ENCODE measurements around the gene RSBN1L. TPM values are rescaled to one million over a fixed set of nuclear protein-coding genes. Genes with fewer than 3 reads are reported as not detected.
A peak's percentile ranks its signal among the peaks of the same experiment; 100 is the strongest.
"Not testable (repeated sequence)": the region's sequence is repeated elsewhere in the genome, so short reads cannot be mapped to it uniquely, and the experiment has no call there.

The RSBN1L gene
- total RNA-seq, 2 experiments from 2014 or later, result 21.7 to 21.8 TPM

DNA sequence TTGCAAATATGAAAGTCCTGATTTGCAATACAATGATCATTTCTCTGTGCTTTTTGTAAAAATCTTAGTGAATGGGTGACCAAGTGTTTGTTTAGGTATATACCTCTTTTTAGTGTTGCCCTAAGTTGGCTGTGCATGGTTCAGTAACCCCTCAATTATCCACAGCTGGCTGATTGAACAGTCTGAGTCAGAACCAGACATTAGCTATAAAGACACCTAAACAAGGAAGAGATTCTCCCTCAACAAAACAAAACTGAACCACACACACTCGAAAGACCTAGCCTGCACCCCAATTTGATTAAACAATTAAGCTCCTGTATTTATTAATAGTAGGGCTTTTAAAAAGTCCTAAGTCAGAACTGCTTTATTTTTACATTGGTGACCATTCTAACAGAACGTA, 2.8 kb downstream of the RSBN1L start:
- H3K9me3 Mint-ChIP-seq, result peaks cover 3% of the 10 kb centered on the region
- H3K36me3 Mint-ChIP-seq, result peaks cover 32% of the 10 kb centered on the region
- H3K27ac Mint-ChIP-seq, result no peak overlapping the region
- peaks cover 45% of the 10 kb centered on the region for H3K4me1 Mint-ChIP-seq
- peak overlapping the region; percentile 59 for H3K4me3 Mint-ChIP-seq
- DNase-seq, result no peak
- H3K27me3 Mint-ChIP-seq, result no peaks in the 10 kb centered on the region

DNA sequence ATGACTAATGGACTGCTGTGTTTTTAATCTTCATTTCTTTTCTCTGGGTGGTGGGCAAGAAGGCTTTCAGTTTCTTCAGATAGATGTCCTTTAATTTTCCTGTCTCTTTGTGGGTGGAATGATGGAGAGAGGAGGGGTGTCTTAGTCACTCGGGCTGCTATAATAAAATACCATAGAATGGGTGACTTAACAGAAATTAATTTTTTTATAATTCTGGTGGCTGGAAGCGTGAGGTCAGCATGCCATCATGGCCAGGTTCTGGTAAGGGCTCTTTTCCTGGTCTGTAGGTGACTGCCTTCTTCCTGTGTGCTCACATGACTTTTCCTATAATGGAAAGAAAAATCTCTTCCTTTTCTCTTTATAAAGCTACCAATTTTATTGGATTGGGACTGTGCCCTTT, 6.3 kb downstream of the RSBN1L start:
- Mint-ChIP-seq H3K4me1 (peaks cover 45% of the 10 kb centered on the region), H3K27me3 (no peaks in the 10 kb centered on the region), H3K36me3 (peaks cover 38% of the 10 kb centered on the region), H3K4me3 (peak overlapping the region; percentile 1), H3K9me3 (peaks cover 3% of the 10 kb centered on the region), H3K27ac (peak overlapping the region; percentile 26)
- DNase-seq, result no peak

DNA sequence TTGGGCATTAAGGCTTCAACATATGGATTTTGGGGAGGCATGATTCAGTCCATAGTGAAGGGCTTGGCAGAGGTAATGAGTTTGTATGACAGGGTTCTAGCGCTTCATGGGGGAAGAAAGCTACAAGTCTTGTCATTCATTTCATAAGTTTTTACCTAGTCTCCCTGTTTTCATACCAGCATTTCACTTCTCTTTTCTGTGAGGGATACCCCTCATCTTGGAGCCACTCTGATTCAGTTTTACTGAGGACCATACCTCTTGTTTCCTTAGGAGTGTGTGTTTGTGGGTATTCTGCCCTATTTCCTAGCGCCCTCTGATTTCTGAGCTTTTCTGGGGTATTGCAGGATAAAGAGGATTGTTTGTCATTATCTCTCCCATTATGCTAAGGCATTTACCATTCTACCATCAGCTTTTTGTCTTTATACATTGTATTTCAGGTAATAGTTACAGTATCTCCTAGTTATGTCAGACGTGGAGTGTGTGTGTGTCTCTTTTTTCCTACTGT, 6.8 kb downstream of the RSBN1L start:
- H3K27me3 Mint-ChIP-seq, result no peaks in the 10 kb centered on the region
- peaks cover 43% of the 10 kb centered on the region for H3K4me1 Mint-ChIP-seq
- peaks cover 3% of the 10 kb centered on the region for H3K9me3 Mint-ChIP-seq
- H3K4me3 Mint-ChIP-seq, result no peak overlapping the region
- H3K27ac Mint-ChIP-seq, result no peak overlapping the region
- DNase-seq, result no peak
- H3K36me3 Mint-ChIP-seq, result peaks cover 39% of the 10 kb centered on the region

DNA sequence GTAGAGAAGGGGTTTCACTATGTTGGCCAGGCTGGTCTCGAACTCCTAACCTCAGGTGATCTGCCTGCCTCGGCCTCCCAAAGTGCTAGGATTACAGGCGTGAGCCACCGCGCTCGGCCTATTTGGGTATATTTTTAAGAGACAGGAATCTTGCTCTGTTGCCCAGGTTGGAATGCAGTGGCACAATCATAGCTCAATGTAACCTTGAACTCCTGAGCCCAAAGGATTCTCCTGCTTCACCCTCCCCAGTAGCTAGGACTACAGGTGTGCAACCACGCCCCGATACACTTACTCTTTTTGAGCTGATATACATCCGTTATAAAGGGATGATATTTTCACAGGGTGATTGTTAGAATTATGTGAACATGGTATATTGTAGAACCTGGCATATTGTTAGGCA, 7.4 kb downstream of the RSBN1L start:
- H3K4me3 Mint-ChIP-seq, DNase-seq, H3K27ac Mint-ChIP-seq, H3K27me3 Mint-ChIP-seq, H3K9me3 Mint-ChIP-seq: not testable (repeated sequence)
- Mint-ChIP-seq H3K4me1 (peaks cover 43% of the 10 kb centered on the region), H3K36me3 (peaks cover 40% of the 10 kb centered on the region)

DNA sequence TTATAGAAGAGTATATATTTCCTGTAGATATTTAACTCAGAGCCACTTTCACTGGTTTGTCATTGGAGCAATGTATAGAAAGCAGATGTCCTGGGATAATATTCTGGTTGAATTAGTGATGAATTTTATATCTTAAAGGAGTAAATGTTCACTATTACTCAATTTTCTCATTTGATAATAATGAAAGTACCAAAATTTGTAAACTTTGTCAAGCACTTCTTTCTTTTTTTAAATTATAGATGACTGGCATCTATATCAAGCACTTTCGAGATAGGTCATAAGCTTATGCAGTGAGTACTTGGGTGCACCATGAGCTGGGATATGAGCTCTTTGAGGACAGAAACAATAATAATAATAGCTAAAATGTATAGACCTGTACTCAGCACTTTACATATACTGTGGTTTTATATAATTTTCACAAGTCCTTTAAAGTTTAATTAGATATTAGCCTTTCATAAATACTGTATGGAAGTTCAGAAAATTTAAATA, 11.3 kb downstream of the RSBN1L start:
- Mint-ChIP-seq H3K27me3 (no peaks in the 10 kb centered on the region), H3K27ac (no peak overlapping the region), H3K9me3 (no peaks in the 10 kb centered on the region), H3K4me1 (peaks cover 37% of the 10 kb centered on the region), H3K4me3 (no peak overlapping the region), H3K36me3 (peaks cover 37% of the 10 kb centered on the region)
- DNase-seq, result no peak

DNA sequence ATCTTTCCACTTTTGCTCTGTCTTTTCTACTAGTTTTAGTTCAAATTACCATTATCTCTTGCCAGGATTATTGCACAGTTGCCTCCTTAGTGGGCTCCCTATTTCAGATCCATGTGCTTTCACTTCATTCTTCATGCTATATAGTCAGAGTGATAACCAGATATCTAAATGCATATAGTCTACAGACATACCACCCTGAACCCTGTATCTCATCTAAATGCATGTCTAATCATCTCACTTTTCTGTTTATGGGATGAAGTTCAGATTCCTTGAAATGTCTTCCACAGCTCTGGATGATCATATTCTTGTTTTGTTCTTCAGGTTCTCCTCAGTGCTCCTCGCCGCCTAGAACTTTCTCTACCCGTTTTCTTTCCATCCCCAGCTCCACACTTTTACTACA, 13.8 kb downstream of the RSBN1L start:
- Mint-ChIP-seq H3K4me1 (peaks cover 36% of the 10 kb centered on the region), H3K27me3 (no peaks in the 10 kb centered on the region), H3K4me3 (no peak overlapping the region), H3K27ac (no peak overlapping the region), H3K36me3 (peaks cover 44% of the 10 kb centered on the region), H3K9me3 (no peaks in the 10 kb centered on the region)
- DNase-seq, result no peak

DNA sequence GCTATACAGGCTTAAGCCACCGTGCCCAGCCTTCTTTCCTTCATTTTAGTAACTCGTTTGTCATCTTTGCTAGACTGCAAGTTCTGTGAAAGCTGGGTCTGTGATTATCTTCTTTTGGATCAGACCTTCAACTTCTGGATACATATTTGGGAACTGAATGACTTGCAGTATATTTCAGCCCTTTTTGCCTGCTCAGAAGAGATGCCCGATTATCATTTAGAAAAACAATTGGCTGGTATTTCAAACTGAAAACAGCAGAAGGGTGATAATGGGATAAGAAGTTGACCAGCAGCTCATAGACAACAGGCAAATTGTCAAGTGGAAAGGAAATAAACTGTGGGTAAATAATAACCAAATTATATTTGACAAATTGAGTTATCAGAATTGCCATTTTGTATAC, 14.6 kb downstream of the RSBN1L start:
- Mint-ChIP-seq H3K27ac (no peak overlapping the region), H3K9me3 (no peaks in the 10 kb centered on the region), H3K4me3 (no peak overlapping the region), H3K27me3 (no peaks in the 10 kb centered on the region), H3K4me1 (peaks cover 41% of the 10 kb centered on the region), H3K36me3 (peaks cover 46% of the 10 kb centered on the region)
- DNase-seq, result no peak

DNA sequence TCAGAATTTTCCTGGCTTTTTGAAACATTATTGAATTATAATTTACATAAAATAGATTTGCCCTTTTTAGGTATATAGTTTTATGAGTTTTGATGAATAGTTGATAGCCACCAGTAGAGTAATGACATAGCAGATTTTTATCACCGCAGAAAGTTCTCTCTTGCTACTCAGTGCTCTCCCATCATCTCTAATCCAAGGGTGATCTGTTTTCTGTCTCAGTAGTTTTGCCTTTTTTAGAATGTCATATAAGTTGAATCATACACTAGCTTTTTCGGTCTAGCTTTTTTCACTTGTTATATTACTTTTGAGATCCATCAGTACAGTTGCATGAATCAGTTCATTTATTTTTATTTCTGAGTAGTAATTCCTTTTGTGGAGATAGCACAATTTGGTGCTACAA, 17.9 kb downstream of the RSBN1L start:
- Mint-ChIP-seq H3K4me1 (peaks cover 45% of the 10 kb centered on the region), H3K4me3 (no peak overlapping the region), H3K27ac (no peak overlapping the region), H3K9me3 (no peaks in the 10 kb centered on the region), H3K27me3 (no peaks in the 10 kb centered on the region), H3K36me3 (peaks cover 46% of the 10 kb centered on the region)
- DNase-seq, result no peak

DNA sequence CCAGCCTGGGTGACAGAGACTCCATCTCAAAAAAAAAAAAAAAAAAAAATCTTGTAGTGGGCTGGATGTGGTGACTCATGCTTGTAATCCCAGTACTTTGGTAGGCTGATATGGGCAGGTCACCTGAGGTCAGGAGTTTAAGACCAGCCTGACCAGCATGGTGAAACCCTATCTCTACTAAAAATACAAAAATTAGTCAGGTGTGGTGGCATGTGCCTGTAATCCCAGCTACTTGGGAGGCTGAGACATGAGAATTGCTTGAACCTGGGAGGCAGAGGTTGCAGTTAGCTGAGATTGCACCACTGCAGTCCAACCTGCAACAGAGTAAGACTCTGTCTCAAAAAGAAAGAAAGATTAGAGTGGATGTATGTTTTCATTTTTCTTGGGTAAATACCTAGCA, 18.7 kb downstream of the RSBN1L start:
- not testable (repeated sequence) for H3K27me3 Mint-ChIP-seq, DNase-seq, H3K27ac Mint-ChIP-seq, H3K9me3 Mint-ChIP-seq, H3K4me3 Mint-ChIP-seq
- peaks cover 46% of the 10 kb centered on the region for H3K4me1 Mint-ChIP-seq
- H3K36me3 Mint-ChIP-seq, result peaks cover 44% of the 10 kb centered on the region

DNA sequence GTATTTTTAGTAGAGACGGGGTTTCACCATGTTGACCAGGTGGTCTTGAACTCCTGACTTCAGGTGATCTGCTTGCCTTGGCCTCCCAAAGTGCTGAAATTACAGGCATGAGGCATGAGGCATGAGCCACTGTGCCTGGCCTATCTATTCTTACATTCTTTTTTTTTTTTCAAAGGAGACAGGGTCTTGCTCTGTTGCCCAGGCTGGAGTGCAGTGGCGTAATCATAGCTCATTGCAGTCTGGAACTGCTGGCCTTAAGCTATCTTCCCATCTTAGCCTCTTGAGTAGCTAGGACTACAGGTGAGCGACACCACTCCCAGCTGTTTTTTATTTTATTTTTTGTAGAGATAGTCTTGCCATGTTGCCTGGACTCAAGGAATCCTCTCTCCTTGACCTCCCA, 20.5 kb downstream of the RSBN1L start:
- Mint-ChIP-seq H3K4me3 (no peak overlapping the region), H3K9me3 (no peaks in the 10 kb centered on the region), H3K36me3 (peaks cover 34% of the 10 kb centered on the region), H3K4me1 (peaks cover 37% of the 10 kb centered on the region), H3K27me3 (no peaks in the 10 kb centered on the region), H3K27ac (no peak overlapping the region)
- DNase-seq, result no peak

DNA sequence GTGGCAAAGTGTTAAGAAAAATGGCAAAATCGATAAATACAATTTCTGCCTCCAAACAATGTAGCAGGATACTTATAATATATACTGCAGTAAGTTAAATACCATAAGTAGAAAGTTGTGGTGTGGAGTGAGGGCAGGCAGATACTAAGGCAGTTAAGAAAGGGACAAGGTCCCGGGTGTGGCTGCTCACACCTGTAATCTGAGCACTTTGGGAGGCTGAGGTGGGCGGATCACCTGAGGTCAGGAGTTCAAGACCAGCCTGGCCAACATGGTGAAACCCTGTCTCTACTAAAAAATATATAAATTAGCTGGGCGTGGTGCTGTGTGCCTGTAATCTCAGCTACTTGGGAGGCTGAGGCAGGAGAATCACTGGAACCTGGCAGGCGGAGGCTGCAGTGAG, 21.3 kb downstream of the RSBN1L start:
- not testable (repeated sequence) for H3K27ac Mint-ChIP-seq, H3K27me3 Mint-ChIP-seq, H3K4me3 Mint-ChIP-seq, DNase-seq, H3K9me3 Mint-ChIP-seq
- peaks cover 35% of the 10 kb centered on the region for H3K4me1 Mint-ChIP-seq
- peaks cover 31% of the 10 kb centered on the region for H3K36me3 Mint-ChIP-seq

DNA sequence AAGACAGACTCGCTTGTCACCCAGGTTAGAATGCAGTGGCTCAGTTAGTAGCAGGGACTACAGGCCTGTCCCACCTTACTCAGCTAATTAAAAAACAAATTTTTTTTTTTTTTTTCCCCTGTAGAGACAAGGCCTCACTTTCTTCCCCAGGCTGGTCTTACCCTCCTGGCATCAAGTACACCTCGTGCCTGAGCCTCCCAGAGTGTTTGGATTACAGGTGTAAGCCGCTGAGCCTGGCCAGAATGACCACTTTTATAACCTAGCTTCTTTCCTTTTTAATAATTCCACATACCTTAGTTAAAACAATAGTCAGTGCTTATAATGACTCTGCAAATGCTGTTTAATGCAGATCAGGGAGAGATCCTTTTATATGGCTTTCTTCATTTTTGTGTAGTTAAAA, 31.3 kb downstream of the RSBN1L start:
- Mint-ChIP-seq H3K27me3 (no peaks in the 10 kb centered on the region), H3K27ac (no peak overlapping the region), H3K9me3 (no peaks in the 10 kb centered on the region), H3K4me3 (no peak overlapping the region), H3K4me1 (peaks cover 32% of the 10 kb centered on the region), H3K36me3 (peaks cover 8% of the 10 kb centered on the region)
- DNase-seq, result no peak

DNA sequence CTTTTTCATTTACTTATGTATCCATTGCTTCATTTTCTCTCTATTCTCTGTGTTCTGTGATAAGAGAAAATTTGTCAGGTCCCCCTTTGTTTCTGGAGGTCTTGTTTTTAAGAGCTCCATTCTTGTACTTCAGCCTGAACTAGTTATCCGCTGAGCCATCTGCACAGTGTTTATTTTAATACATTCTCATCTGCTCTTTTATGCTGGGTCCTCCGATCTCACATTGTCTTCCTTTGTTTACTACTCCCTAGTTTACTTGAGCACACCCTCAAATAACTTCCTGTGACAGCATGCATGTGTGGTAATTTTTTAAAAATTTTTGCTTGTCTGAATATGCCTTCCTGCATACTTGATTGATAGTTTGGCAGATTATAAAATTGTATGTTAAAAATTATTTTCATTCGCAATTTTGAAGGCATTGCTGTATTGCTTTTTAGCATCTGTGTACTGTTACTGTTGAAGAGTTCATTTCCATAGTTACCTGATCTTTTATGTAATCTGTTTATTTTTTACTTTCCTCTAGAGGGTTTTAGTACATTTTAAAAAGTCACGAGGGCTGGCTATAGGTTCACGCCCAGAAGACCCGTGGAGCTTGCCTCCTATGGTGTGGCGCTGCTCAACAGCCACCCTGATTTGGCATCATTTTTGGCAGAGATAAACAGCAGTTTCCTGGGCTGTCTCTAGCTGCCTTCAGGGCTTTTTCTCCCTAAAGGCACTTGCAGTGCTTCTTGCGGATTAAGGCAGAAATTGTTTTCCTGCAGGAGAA, 31.9 kb downstream of the RSBN1L start:
- no peak overlapping the region for H3K27ac Mint-ChIP-seq
- no peak for DNase-seq
- no peak overlapping the region for H3K4me3 Mint-ChIP-seq
- H3K4me1 Mint-ChIP-seq, result peaks cover 36% of the 10 kb centered on the region
- H3K27me3 Mint-ChIP-seq, result no peaks in the 10 kb centered on the region
- no peaks in the 10 kb centered on the region for H3K9me3 Mint-ChIP-seq
- peaks cover 8% of the 10 kb centered on the region for H3K36me3 Mint-ChIP-seq

DNA sequence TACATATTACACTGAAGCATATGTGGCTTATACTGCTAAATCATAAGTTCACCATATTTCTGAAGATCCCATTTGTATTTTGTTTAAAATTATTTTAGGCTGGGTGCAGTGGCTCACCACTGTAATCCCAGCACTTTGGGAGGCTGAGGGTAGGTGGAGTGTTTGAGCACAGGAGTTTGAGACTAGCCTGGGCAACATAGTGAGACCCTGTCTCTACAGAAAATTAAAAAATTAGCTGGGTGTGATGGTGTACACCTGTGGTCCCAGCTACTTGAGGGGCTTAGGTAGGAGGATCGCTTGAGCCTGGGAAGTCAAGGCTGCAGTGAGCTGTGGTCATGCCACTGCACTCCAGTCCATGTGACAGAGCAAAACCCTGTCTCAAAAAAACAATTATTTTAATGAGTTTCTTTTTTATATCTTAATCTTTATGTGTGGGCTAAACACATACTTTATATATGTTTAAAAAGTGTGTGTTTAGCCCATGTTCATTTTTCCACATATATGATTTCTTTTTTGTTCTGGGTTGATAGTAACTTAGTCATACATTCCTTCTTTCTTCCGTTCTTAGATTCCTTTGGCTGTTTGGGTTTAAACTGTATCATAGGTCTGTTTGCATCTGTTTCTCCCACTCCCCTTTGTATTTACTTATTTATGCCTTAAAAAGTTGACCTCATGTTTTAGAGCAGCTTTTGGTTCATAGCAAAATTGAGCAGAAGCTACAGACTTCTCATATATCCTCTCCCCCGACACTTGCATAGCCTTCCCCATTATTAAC, 33.5 kb downstream of the RSBN1L start:
- Mint-ChIP-seq H3K27me3 (no peaks in the 10 kb centered on the region), H3K4me1 (peaks cover 42% of the 10 kb centered on the region), H3K4me3 (no peak overlapping the region), H3K27ac (no peak overlapping the region), H3K9me3 (no peaks in the 10 kb centered on the region), H3K36me3 (peaks cover 8% of the 10 kb centered on the region)
- DNase-seq, result no peak

DNA sequence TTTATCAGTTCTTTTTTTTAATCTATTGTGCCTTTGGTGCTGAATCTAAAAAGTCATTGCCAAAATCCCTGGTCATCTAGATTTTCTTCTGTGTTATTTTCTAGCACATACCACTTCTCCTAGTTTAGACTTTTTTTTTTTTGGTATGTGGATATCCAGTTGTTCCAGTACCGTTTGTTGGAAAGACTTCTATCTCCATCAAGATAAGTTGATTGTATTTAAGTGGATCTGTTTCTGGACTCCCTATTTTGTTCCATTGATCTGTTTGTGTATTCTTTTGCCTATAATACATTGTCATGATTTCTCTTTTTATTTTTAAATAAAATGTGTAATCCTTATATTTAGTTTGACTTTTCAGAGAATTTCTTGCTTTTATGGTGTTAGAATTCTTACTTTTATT, 35.5 kb downstream of the RSBN1L start:
- DNase-seq, result no peak
- H3K4me3 Mint-ChIP-seq, result no peak overlapping the region
- H3K36me3 Mint-ChIP-seq, result peaks cover 6% of the 10 kb centered on the region
- no peaks in the 10 kb centered on the region for H3K9me3 Mint-ChIP-seq
- H3K4me1 Mint-ChIP-seq, result peaks cover 44% of the 10 kb centered on the region
- H3K27ac Mint-ChIP-seq, result no peak overlapping the region
- no peaks in the 10 kb centered on the region for H3K27me3 Mint-ChIP-seq
